Activated naive CD4-positive, alpha-beta T cell treated with anti-CD3 and anti-CD28 coated beads, Interleukin-2, amount 50 U/mL, for 24 hours (primary cell): ENCODE measurements around the gene RNPS1.
"Not testable (repeated sequence)": the region's sequence is repeated elsewhere in the genome, so short reads cannot be mapped to it uniquely, and the experiment has no call there.

Experiments
- H3K27ac Mint-ChIP-seq: one replicate; pipeline ENCODE4 v1.8.0; 2021; ENCODE audit warnings: mild to moderate bottlenecking, mixed read lengths
- H3K27me3 Mint-ChIP-seq: one replicate; pipeline ENCODE4 v1.8.0; 2021; ENCODE audit warnings: mixed read lengths
- H3K36me3 Mint-ChIP-seq: one replicate; pipeline ENCODE4 v1.8.0; 2021; ENCODE audit warnings: mixed read lengths
- H3K4me1 Mint-ChIP-seq: one replicate; pipeline ENCODE4 v1.8.0; 2021; ENCODE audit warnings: mixed read lengths
- H3K4me3 Mint-ChIP-seq: one replicate; pipeline ENCODE4 v1.8.0; 2021; ENCODE audit warnings: mild to moderate bottlenecking, mixed read lengths
- H3K9me3 Mint-ChIP-seq: one replicate; pipeline ENCODE4 v1.8.0; 2021; ENCODE audit warnings: mixed read lengths

The RNPS1 gene

DNA sequence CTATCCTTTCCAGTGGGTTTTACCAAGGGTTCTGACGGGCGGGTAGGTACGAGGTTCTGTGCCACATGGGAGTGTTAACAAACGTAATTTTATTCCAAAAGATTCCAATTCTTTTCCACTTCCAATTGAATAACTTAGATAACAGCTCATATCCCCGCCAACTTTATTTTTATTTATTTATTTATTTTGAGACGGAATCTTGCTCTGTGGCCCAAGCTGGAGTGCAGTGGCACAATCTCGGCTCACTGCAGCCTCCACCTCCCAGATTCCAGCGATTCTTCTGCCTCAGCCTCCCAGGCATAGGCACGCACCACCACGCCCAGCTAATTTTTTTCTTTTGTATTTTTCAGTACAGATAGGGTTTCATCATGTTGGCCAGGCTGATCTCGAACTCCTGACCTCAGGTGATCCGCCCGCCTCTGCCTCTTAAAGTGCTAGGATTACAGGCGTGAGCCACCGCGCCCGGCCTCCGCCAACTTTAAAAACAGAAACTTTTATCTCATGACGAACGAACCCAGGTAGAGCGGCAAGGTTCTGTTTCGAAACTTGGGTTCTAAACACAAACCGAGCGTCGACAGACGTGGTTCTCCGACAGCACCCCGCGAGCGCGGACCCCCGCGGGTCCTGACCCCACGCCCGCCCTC, 17.2 kb downstream of the RNPS1 start:
- Mint-ChIP-seq H3K27me3 (no peaks in the 10 kb centered on the region), H3K9me3 (no peaks in the 10 kb centered on the region), H3K27ac (peak overlapping the region; percentile 90), H3K4me1 (peaks cover 10% of the 10 kb centered on the region), H3K4me3 (peak overlapping the region; percentile 91), H3K36me3 (peaks cover 5% of the 10 kb centered on the region)

GRCh38 chr16:2246301-2246885, 21.5 kb downstream of the RNPS1 start:
- H3K27ac Mint-ChIP-seq = no peak overlapping the region
- H3K9me3 Mint-ChIP-seq = no peaks in the 10 kb centered on the region
- no peaks in the 10 kb centered on the region for H3K27me3 Mint-ChIP-seq
- peaks cover 7% of the 10 kb centered on the region for H3K4me1 Mint-ChIP-seq
- no peak overlapping the region for H3K4me3 Mint-ChIP-seq
- H3K36me3 Mint-ChIP-seq = peaks cover 2% of the 10 kb centered on the region

DNA sequence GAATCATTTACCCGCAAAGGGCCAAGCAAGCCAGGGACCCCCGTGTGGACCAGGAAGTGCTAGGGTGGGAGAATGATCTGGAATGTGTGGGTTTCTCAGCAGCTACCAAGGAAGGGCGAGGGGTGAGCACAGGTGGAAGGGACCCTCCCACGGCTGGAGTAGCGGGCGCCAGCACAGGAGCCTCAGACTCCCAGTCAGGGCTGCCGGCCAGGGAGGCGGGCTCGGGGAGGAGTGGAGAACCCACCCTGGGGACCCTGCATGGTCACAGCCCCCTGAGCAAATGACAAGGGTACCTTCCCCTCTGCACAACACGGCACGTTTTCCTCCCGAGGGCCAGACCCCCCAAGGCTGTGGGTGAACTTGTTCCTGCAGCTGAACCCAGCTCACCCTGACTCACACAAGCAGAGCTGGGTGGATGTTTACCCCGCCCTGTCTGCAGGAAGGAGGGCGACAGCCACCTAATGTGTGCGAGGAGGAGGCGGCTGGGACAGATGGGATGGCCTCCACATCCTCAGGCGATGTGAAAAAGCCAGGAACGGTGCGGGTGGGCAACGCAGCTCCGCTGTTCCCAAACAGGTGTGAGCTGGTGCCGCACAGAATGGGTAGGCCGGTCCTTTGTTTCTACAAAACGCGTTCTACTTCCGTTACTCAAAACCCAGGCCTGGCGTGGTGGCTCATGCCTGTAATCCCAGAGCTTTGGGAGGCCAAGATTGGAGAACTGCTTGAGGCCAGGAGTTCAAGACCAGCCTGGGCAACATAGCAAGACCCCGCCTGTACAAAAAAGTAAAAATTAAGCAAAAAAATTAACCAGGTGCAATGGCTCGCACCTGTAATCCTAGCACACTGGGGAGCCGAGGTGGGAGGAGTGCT, 22.8 kb downstream of the RNPS1 start:
- Mint-ChIP-seq H3K4me3 (no peak overlapping the region), H3K27ac (no peak overlapping the region), H3K9me3 (no peaks in the 10 kb centered on the region), H3K4me1 (no peaks in the 10 kb centered on the region), H3K27me3 (no peaks in the 10 kb centered on the region), H3K36me3 (peaks cover 2% of the 10 kb centered on the region)

- Mint-ChIP-seq H3K27ac (no peak overlapping the region), H3K36me3 (peaks cover 2% of the 10 kb centered on the region), H3K4me1 (no peaks in the 10 kb centered on the region), H3K9me3 (no peaks in the 10 kb centered on the region), H3K4me3 (no peak overlapping the region), H3K27me3 (no peaks in the 10 kb centered on the region)
Measured at GRCh38 chr16:2244301-2244700, 23.6 kb downstream of the RNPS1 start.

- H3K36me3 Mint-ChIP-seq = peaks cover 2% of the 10 kb centered on the region
- no peaks in the 10 kb centered on the region for H3K4me1 Mint-ChIP-seq
- H3K4me3 Mint-ChIP-seq = no peak overlapping the region
- no peak overlapping the region for H3K27ac Mint-ChIP-seq
- H3K27me3 Mint-ChIP-seq = no peaks in the 10 kb centered on the region
- no peaks in the 10 kb centered on the region for H3K9me3 Mint-ChIP-seq
Measured at GRCh38 chr16:2243781-2244180, 24.1 kb downstream of the RNPS1 start.

DNA sequence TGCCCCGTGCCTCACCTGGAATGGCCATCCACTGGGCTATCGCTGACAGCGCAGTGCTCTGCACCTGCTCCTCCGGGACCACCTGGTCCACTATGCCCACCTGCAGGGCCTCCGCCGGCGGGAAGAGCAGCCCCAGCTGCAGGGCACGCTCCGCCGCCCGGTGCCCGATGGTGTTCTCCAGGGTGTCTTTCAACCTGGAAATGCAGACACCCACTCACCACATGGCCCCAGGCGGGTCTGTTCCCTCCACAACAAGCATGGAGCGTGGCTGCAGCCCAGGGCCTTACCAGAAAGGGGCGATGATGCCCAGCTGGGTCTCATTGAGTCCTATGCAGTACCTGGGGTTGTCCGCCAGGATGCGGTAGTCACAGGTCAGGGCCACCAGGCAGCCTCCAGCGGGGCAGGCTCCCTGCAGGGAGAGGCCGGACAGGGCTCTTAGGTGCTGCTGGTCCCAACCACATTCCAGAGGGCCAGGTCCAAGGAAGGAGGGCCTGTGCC, 24.8 kb downstream of the RNPS1 start:
- Mint-ChIP-seq H3K4me1 (no peaks in the 10 kb centered on the region), H3K4me3 (no peak overlapping the region), H3K27ac (no peak overlapping the region), H3K9me3 (no peaks in the 10 kb centered on the region), H3K27me3 (no peaks in the 10 kb centered on the region), H3K36me3 (peaks cover 2% of the 10 kb centered on the region)

DNA sequence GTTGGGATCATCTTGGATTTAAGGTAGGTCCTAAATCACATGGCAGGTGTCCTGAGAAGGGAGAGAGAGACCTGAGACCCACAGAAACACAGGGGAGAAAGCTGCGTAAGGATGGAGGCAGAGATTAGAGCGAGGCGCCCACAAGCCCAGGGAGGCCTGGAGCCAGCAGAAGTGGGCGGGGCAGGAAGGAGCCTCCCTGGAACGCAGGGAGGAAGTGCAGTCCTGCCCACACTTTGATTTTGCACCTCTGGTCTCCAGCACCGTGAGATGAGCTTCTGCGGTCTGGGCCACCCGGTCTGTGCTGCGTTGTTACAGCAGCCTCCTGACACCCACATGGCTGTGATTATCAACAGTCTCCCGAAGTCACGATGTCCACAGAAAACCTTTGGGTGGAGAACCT, 25.3 kb downstream of the RNPS1 start:
- no peaks in the 10 kb centered on the region for H3K27me3 Mint-ChIP-seq
- H3K4me1 Mint-ChIP-seq = no peaks in the 10 kb centered on the region
- peaks cover 2% of the 10 kb centered on the region for H3K36me3 Mint-ChIP-seq
- no peaks in the 10 kb centered on the region for H3K9me3 Mint-ChIP-seq
- no peak overlapping the region for H3K4me3 Mint-ChIP-seq
- H3K27ac Mint-ChIP-seq = no peak overlapping the region

- H3K4me1 Mint-ChIP-seq, H3K27ac Mint-ChIP-seq, H3K27me3 Mint-ChIP-seq, H3K9me3 Mint-ChIP-seq, H3K4me3 Mint-ChIP-seq, H3K36me3 Mint-ChIP-seq: not testable (repeated sequence)
Measured at GRCh38 chr16:2240331-2240730, 27.6 kb downstream of the RNPS1 start.

DNA sequence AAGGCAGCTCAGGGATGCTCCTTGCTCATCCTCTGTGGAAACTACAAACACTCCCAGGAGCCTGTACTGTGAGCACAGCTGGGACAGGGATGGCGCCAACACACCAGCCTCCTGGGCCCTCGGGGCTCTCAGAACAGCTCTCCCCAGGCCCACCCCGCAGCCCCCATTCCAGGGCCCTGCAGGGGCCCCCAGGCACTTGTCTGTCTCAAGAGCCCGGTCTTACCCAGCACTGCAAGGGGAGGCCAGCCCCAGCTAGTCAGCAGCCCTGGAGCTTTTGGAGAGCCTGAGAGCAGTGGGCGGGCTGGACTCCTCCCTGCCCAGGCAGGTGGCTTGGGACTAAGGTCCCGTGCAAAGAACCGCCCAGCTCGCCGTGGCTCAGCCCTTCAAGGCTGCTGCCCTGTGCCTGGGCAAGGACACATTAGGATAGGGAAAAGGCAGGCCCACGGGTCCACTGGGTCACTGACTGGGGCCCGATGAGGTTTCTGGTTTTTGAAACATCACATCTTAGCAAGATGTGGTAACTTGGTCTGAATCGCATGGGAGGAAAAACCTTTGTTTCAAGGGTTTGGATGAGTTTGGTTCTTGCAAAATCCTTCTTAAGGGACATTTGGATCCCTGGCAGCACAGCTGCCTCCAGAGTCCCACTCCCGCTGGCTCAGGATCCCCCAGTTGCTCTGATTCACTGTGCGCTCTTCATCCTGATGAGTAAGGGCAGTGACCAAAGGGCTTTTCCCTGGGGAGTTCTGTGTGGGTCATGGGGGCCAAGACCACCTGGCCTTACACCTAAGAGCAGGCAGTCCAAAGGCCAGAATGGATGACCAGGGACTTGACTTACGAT, 28.9 kb downstream of the RNPS1 start:
- Mint-ChIP-seq H3K27me3 (no peaks in the 10 kb centered on the region), H3K36me3 (peaks cover 2% of the 10 kb centered on the region), H3K4me1 (no peaks in the 10 kb centered on the region), H3K4me3 (no peak overlapping the region), H3K9me3 (no peaks in the 10 kb centered on the region), H3K27ac (no peak overlapping the region)

- Mint-ChIP-seq H3K36me3 (peaks cover 5% of the 10 kb centered on the region), H3K27ac (no peak overlapping the region), H3K4me1 (no peaks in the 10 kb centered on the region), H3K9me3 (no peaks in the 10 kb centered on the region), H3K4me3 (no peak overlapping the region), H3K27me3 (no peaks in the 10 kb centered on the region)
Measured at GRCh38 chr16:2238150-2238837, 29.6 kb downstream of the RNPS1 start.

- peaks cover 5% of the 10 kb centered on the region for H3K36me3 Mint-ChIP-seq
- H3K9me3 Mint-ChIP-seq = no peaks in the 10 kb centered on the region
- H3K4me1 Mint-ChIP-seq = no peaks in the 10 kb centered on the region
- no peak overlapping the region for H3K27ac Mint-ChIP-seq
- no peaks in the 10 kb centered on the region for H3K27me3 Mint-ChIP-seq
- H3K4me3 Mint-ChIP-seq = no peak overlapping the region
Measured at GRCh38 chr16:2237493-2238149, 30.3 kb downstream of the RNPS1 start.

DNA sequence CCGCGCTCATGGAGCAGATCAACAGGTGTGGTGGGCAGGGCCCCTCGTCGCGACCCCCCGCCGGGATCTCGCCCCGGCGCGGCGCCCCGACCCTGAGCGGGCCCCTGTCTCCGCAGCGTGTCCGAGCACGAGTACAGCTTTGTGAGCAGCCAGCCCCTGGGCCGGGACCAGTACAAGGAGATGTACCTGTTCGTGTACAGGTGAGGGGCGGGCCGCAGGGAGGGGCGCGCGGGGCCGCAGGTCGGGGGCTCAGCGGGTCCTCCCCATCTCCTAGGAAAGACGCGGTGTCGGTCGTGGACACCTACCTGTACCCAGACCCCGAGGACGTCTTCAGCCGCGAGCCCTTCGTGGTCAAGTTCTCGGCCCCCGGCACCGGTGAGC, 30.8 kb downstream of the RNPS1 start:
- H3K9me3 Mint-ChIP-seq = no peaks in the 10 kb centered on the region
- no peaks in the 10 kb centered on the region for H3K27me3 Mint-ChIP-seq
- no peak overlapping the region for H3K4me3 Mint-ChIP-seq
- H3K36me3 Mint-ChIP-seq = peaks cover 3% of the 10 kb centered on the region
- no peak overlapping the region for H3K27ac Mint-ChIP-seq
- no peaks in the 10 kb centered on the region for H3K4me1 Mint-ChIP-seq

GRCh38 chr16:2236337-2237101, 31.4 kb downstream of the RNPS1 start, which contains the start of gene DNASE1L2:
Gene DNASE1L2, plus strand, starts transcription at chr16:2236444. Its CDS starts 373 bp downstream, at chr16:2236817.
- Mint-ChIP-seq H3K36me3 (peaks cover 3% of the 10 kb centered on the region), H3K4me1 (no peaks in the 10 kb centered on the region), H3K27ac (no peak within 1 kb of the TSS), H3K27me3 (no peaks in the 10 kb centered on the region), H3K4me3 (no peak within 1 kb of the TSS), H3K9me3 (no peaks in the 10 kb centered on the region)
